H1 (cell line): ENCODE data around the gene CNNM1. TPM values are rescaled to one million over a fixed set of nuclear protein-coding genes. Genes with fewer than 3 reads are reported as not detected.

Experiments used
- CTCF ChIA-PET: fragments of 300-600 bp; sonication (Branson Sonifier 250); formaldehyde crosslinking; loops from one replicate; lab custom pipeline; 2021; ENCODE audit not compliant: partially characterized antibody; lab: Charles Lee
- POLR2A ChIA-PET: fragments of 300-600 bp; sonication (Branson Sonifier 250); formaldehyde crosslinking; loops from one replicate; lab custom pipeline; 2021; ENCODE audit warnings: inconsistent platforms; ENCODE audit not compliant: partially characterized antibody; lab: Charles Lee
- DNase-seq, 2 experiments: peaks; one replicate each; pipeline versions ENCODE4 v3.0.0 to v3.0.0-alpha.2; 2010 to 2022; ENCODE audit warnings: low spot score in 2 of 2, low read depth in 1 of 2, mixed read lengths in 1 of 2
- FAIRE-seq: peaks from 2 replicates; lab custom pipeline; 2011; peaks lifted over from hg19 to GRCh38; lab: Jason Lieb, UNC
- H2AFZ ChIP-seq: 2 replicates; pipeline ENCODE4 v1.8.1; 2012; ENCODE audit warnings: low read length, inconsistent platforms
- H2AK5ac ChIP-seq: 2 replicates; pipeline ENCODE4 v1.6.1; 2013; ENCODE audit warnings: low read depth, low read length
- H2BK120ac ChIP-seq: replicated peaks from 2 replicates; pipeline ENCODE3; 2013; ENCODE audit warnings: low read depth, low read length, inconsistent platforms
- H2BK12ac ChIP-seq: 2 replicates; pipeline ENCODE4 v1.6.1; 2013; ENCODE audit warnings: low read depth, low read length
- H2BK15ac ChIP-seq: 2 replicates; pipeline ENCODE4 v1.6.1; 2013; ENCODE audit warnings: low read length
- H2BK20ac ChIP-seq: 2 replicates; pipeline ENCODE4 v1.6.1; 2013; ENCODE audit warnings: low read length
- H2BK5ac ChIP-seq: 2 replicates; pipeline ENCODE4 v1.6.1; 2013; ENCODE audit warnings: low read depth, low read length
- H3K14ac ChIP-seq: 2 replicates; pipeline ENCODE4 v1.6.1; 2013; ENCODE audit warnings: inconsistent platforms; ENCODE audit not compliant: insufficient read length
- H3K18ac ChIP-seq: 2 replicates; pipeline ENCODE4 v1.6.1; 2013; ENCODE audit warnings: low read length; ENCODE audit errors: extremely low read depth
- H3K23ac ChIP-seq: 2 replicates; pipeline ENCODE4 v1.6.1; 2013; ENCODE audit warnings: inconsistent platforms; ENCODE audit not compliant: insufficient read length
- H3K23me2 ChIP-seq: 2 replicates; pipeline ENCODE4 v1.6.1; 2013; ENCODE audit warnings: low read depth, low read length
- H3K27ac ChIP-seq: 2 replicates; pipeline ENCODE4 v1.6.1; 2011; ENCODE audit warnings: low read depth, low read length, inconsistent platforms
- H3K27me3 ChIP-seq, 4 experiments: replicated peaks in 1 of 4; 1 replicate in 1 of 4; 2 replicates in 3 of 4; pipeline versions ENCODE4 v1.6.1 to v1.8.1; 2011 to 2013; ENCODE audit warnings: low read length in 3 of 4, mild to moderate bottlenecking in 3 of 4, inconsistent platforms in 2 of 4, mixed read lengths in 2 of 4, moderate library complexity in 1 of 4; ENCODE audit not compliant: control insufficient read depth in 3 of 4, insufficient read depth in 3 of 4; ENCODE audit errors: extremely low read depth in 1 of 4
- H3K36me3 ChIP-seq, 4 experiments: 2 replicates each; pipeline versions ENCODE4 v1.6.1 to v1.8.1; 2011 to 2013; ENCODE audit warnings: mild to moderate bottlenecking in 4 of 4, low read length in 3 of 4, moderate library complexity in 2 of 4, control low read depth in 1 of 4, inconsistent platforms in 1 of 4; ENCODE audit not compliant: insufficient read depth in 4 of 4, control insufficient read depth in 2 of 4
- H3K4ac ChIP-seq: replicated peaks from 2 replicates; pipeline ENCODE3; 2013; ENCODE audit warnings: low read length, low read depth, mixed read lengths, inconsistent platforms; ENCODE audit not compliant: insufficient read length
- H3K4me1 ChIP-seq, 4 experiments: replicated peaks in 1 of 4; 1 replicate in 1 of 4; 2 replicates in 3 of 4; pipeline versions ENCODE4 v1.6.1 to v1.8.1; 2011 to 2013; ENCODE audit warnings: low read length in 3 of 4, inconsistent platforms in 2 of 4, mixed read lengths in 1 of 4; ENCODE audit not compliant: insufficient read depth in 4 of 4, control insufficient read depth in 3 of 4
- H3K4me2 ChIP-seq, 2 experiments: 2 replicates each; pipeline versions ENCODE4 v1.6.1 to v1.8.1; 2011 to 2013; ENCODE audit warnings: low read depth in 2 of 2, low read length in 2 of 2, control low read depth in 1 of 2, inconsistent platforms in 1 of 2, mild to moderate bottlenecking in 1 of 2; ENCODE audit not compliant: insufficient read depth in 1 of 2
- H3K4me3 ChIP-seq, 4 experiments: fragments of 200-600, 300-600 bp in 1 of 4; sonication (generic), shearing (Covaris generic), sonication (Bioruptor Twin) in 1 of 4; 2 replicates each; pipeline versions ENCODE4 v1.5.1 to v1.8.1; 2011 to 2016; ENCODE audit warnings: low read length in 4 of 4, low read depth in 3 of 4, control low read depth in 2 of 4, inconsistent platforms in 2 of 4, mild to moderate bottlenecking in 2 of 4, mixed read lengths in 1 of 4, moderate library complexity in 1 of 4; ENCODE audit not compliant: insufficient read depth in 2 of 4; ENCODE audit errors: extremely low read depth in 1 of 4
- H3K56ac ChIP-seq: replicated peaks from 2 replicates; pipeline ENCODE3; 2013; ENCODE audit warnings: low read depth, mild to moderate bottlenecking, mixed read lengths, low read length, inconsistent platforms; ENCODE audit not compliant: insufficient read length
- H3K79me1 ChIP-seq: 2 replicates; pipeline ENCODE4 v1.6.1; 2013; ENCODE audit warnings: low read depth, low read length, control low read depth
- H3K79me2 ChIP-seq, 2 experiments: 2 replicates each; pipeline versions ENCODE4 v1.6.1 to v1.8.1; 2012 to 2013; ENCODE audit warnings: low read length in 2 of 2, mild to moderate bottlenecking in 2 of 2, inconsistent platforms in 1 of 2; ENCODE audit not compliant: insufficient read depth in 2 of 2, control insufficient read depth in 1 of 2
- H3K9ac ChIP-seq, 4 experiments: replicated peaks in 1 of 4; 1 replicate in 1 of 4; 2 replicates in 3 of 4; pipeline versions ENCODE4 v1.6.1 to v1.8.1; 2011 to 2013; ENCODE audit warnings: low read depth in 3 of 4, low read length in 3 of 4, control low read depth in 2 of 4, mild to moderate bottlenecking in 2 of 4, moderate library complexity in 2 of 4, inconsistent platforms in 1 of 4; ENCODE audit errors: extremely low read depth in 1 of 4
- H3K9me3 ChIP-seq, 2 experiments: 2 replicates each; pipeline versions ENCODE4 v1.6.1 to v1.8.1; 2012 to 2013; ENCODE audit warnings: mild to moderate bottlenecking in 2 of 2, moderate library complexity in 2 of 2, control low read depth in 1 of 2, inconsistent platforms in 1 of 2, low read depth in 1 of 2, low read length in 1 of 2, mixed read lengths in 1 of 2; ENCODE audit not compliant: insufficient read depth in 2 of 2
- H4K20me1 ChIP-seq, 2 experiments: replicated peaks in 1 of 2; 2 replicates each; pipeline versions ENCODE3 to v1.8.1; 2011 to 2013; ENCODE audit warnings: inconsistent platforms in 2 of 2, low read length in 2 of 2, mild to moderate bottlenecking in 1 of 2; ENCODE audit not compliant: insufficient read depth in 2 of 2, control insufficient read depth in 1 of 2
- H4K5ac ChIP-seq: 2 replicates; pipeline ENCODE4 v1.6.1; 2013; ENCODE audit warnings: low read length, low read depth, mixed read lengths, inconsistent platforms; ENCODE audit not compliant: insufficient read length
- H4K8ac ChIP-seq: 2 replicates; pipeline ENCODE4 v1.8.0; 2013; ENCODE audit warnings: mild to moderate bottlenecking, moderate library complexity, low read length, inconsistent platforms; ENCODE audit not compliant: insufficient read depth; ENCODE audit errors: extremely low read depth
- H4K91ac ChIP-seq: replicated peaks from 2 replicates; pipeline ENCODE3; 2013; ENCODE audit warnings: low read length, mixed read lengths, inconsistent platforms; ENCODE audit not compliant: insufficient read length
- WGBS, 2 experiments: shearing (Covaris generic) in 1 of 2; methylation state at CpG; one replicate each; pipeline versions ENCODE4 v1.1.6 to v1.1.7; 2013 to 2015; ENCODE audit warnings: low lambda C conversion rate in 2 of 2, mixed read lengths in 2 of 2, inconsistent platforms in 1 of 2, low coverage in 1 of 2, missing lambda C conversion rate in 1 of 2; ENCODE audit not compliant: insufficient replicate concordance in 2 of 2, insufficient coverage in 1 of 2, insufficient read length in 1 of 2; ENCODE audit errors: extremely low coverage in 1 of 2, missing lambda C conversion rate in 1 of 2; 5-methylcytosine and 5-hydroxymethylcytosine counted together
- polyA plus RNA-seq, 7 experiments: library from polyadenylated mRNA; depleted of rRNA in 3 of 7; stranded (reverse) in 5 of 7; unstranded in 2 of 7; fragments of >200 nt in 5 of 7; fragments of 200-250 nt in 2 of 7; gene quantifications; 1 replicate in 5 of 7; 2 replicates in 1 of 7; 4 replicates in 1 of 7; pipeline versions ENCODE4 v1.2.1 to v1.2.3, GENCODE V29; 2011 to 2013; ENCODE audit warnings: missing spikeins in 2 of 7, mixed read lengths in 2 of 7
- total RNA-seq: library from RNA; stranded (reverse); fragmentation: NEBNext Ultra II Directional; extraction: Animal tissue kit (Norgen Biotek cat#: 25700); gene quantifications from 2 replicates; pipeline ENCODE4 v1.2.1, GENCODE V29; 2021

CNNM1 gene
- total and polyA plus RNA-seq, 2 of the 8 experiments (the other 6 are each of a cell fraction or from before 2014, with no cell fraction given) = 0.74 to 0.92 TPM

GRCh38 chr10:99326871-99327270 is 2.3 kb upstream of the CNNM1 start:
- no peak for DNase-seq
- Histone ChIP-seq H3K23ac (no peak overlapping the region), H2BK12ac (no peak overlapping the region), H4K91ac (no peak overlapping the region), H3K4me2 (no peak overlapping the region), H4K5ac (no peak overlapping the region), H3K18ac (no peak overlapping the region), H3K79me1 (no peaks in the 10 kb centered on the region), H3K4me1 (peaks cover 0 to 13% (median 4%) of the 10 kb centered on the region in 4 experiments; a peak in 6 of 7 replicates), H4K20me1 (peaks cover 3 to 4% of the 10 kb centered on the region in 2 experiments), H4K8ac (no peak overlapping the region), H3K4ac (no peak overlapping the region), H3K79me2 (no peaks in the 10 kb centered on the region), H3K9ac (no peak overlapping the region), H2BK20ac (no peak overlapping the region), H3K9me3 (no peaks in the 10 kb centered on the region), H2BK5ac (no peak overlapping the region), H2AFZ (no peak overlapping the region), H3K14ac (no peak overlapping the region), H2BK120ac (no peak overlapping the region), H3K56ac (no peak overlapping the region), H3K4me3 (no peak overlapping the region), H3K23me2 (peaks cover 13% of the 10 kb centered on the region; the same call in 1 of the 2 replicates), H3K27me3 (peaks cover 22 to 37% (median 33%) of the 10 kb centered on the region in 4 experiments), H3K36me3 (no peaks in the 10 kb centered on the region), H2BK15ac (no peak overlapping the region), H2AK5ac (no peak overlapping the region), H3K27ac (no peak overlapping the region)
- CTCF ChIA-PET = interaction anchor here (0.6 to 0.7 kb wide), 3 partner anchors 33 to 468 kb away, joined by 3 read pairs; no protein-coding TSS in a partner anchor
- POLR2A ChIA-PET = no interaction called here
- no peak for FAIRE-seq
- 85% methylated on average over 5 of the region's 5 CpGs; no CpG with 5 or more reads in 1 of the 2 experiments for WGBS, 2 experiments
